IMR-90 (cell line): ENCODE measurements around the gene ATP1B1. TPM values are rescaled to one million over a fixed set of nuclear protein-coding genes. Genes with fewer than 3 reads are reported as not detected.
A peak's percentile ranks its signal among the peaks of the same experiment; 100 is the strongest.

Experiments
- ATAC-seq: fragments of 200-7000 bp; cut with Tn5 transposase; 2 replicates; pipeline ENCODE4 v1.9.1; 2020; ENCODE audit warnings: low read depth, mild to moderate bottlenecking, moderate library complexity
- BruUV-seq: library from RNA; stranded (reverse); fragments of 400-500 nt; replicated peaks from 2 replicates; lab custom pipeline; 2021; lab: Mats Ljungman, UMichigan
- CTCF ChIA-PET: fragments of 300-600 bp; formaldehyde crosslinking; extraction: SDS; loops from one replicate; lab custom pipeline; 2021; ENCODE audit warnings: antibody characterized with exemption; lab: Yijun Ruan, JAX
- POLR2A ChIA-PET: fragments of 300-600 bp; sonication (Branson Sonifier 250); formaldehyde crosslinking; loops from one replicate; lab custom pipeline; 2022; ENCODE audit warnings: antibody characterized with exemption; ENCODE audit not compliant: unreplicated experiment; lab: Charles Lee
- DNase-seq: peaks from one replicate; pipeline ENCODE4 v3.0.0; 2013
- H2AFZ ChIP-seq: replicated peaks from 2 replicates; pipeline ENCODE3; 2013; ENCODE audit warnings: low read length, mild to moderate bottlenecking; ENCODE audit not compliant: poor library complexity
- H2AK5ac ChIP-seq: 2 replicates; pipeline ENCODE4 v1.6.1; 2013; ENCODE audit warnings: low read depth, low read length, inconsistent platforms
- H2AK9ac ChIP-seq: replicated peaks from 2 replicates; pipeline ENCODE3; 2013; ENCODE audit warnings: mild to moderate bottlenecking, low read depth, low read length, moderate library complexity; ENCODE audit not compliant: poor library complexity
- H2BK120ac ChIP-seq: 2 replicates; pipeline ENCODE4 v1.6.1; 2013; ENCODE audit warnings: low read depth, low read length, inconsistent platforms
- H2BK15ac ChIP-seq: 3 replicates; pipeline ENCODE4 v1.6.1; 2013; ENCODE audit warnings: low read depth, low read length, inconsistent platforms
- H2BK20ac ChIP-seq: 2 replicates; pipeline ENCODE4 v1.6.1; 2013; ENCODE audit warnings: low read depth, mild to moderate bottlenecking, inconsistent platforms, low read length, moderate library complexity
- H2BK5ac ChIP-seq: 2 replicates; pipeline ENCODE4 v1.6.1; 2013; ENCODE audit warnings: mild to moderate bottlenecking, low read depth, low read length, inconsistent platforms; ENCODE audit not compliant: poor library complexity, severe bottlenecking
- H3K14ac ChIP-seq: replicated peaks from 2 replicates; pipeline ENCODE4 v1.6.1; 2013; ENCODE audit warnings: low read depth, low read length, inconsistent platforms
- H3K18ac ChIP-seq: 2 replicates; pipeline ENCODE4 v1.6.1; 2013; ENCODE audit warnings: low read depth, low read length, control low read depth
- H3K23ac ChIP-seq: 2 replicates; pipeline ENCODE4 v1.6.1; 2013; ENCODE audit warnings: low read depth, low read length, inconsistent platforms
- H3K27ac ChIP-seq: 2 replicates; pipeline ENCODE4 v1.5.1; 2013; ENCODE audit warnings: mild to moderate bottlenecking, control low read depth, low read length; ENCODE audit not compliant: insufficient read depth
- H3K27me3 ChIP-seq: 2 replicates; pipeline ENCODE4 v1.6.1; 2013; ENCODE audit warnings: low read length; ENCODE audit not compliant: control insufficient read depth, insufficient read depth
- H3K36me3 ChIP-seq: 2 replicates; pipeline ENCODE4 v1.6.1; 2013; ENCODE audit warnings: low read length, mixed read lengths; ENCODE audit not compliant: control insufficient read depth, insufficient read depth
- H3K4ac ChIP-seq: 2 replicates; pipeline ENCODE4 v1.6.1; 2013; ENCODE audit warnings: low read depth, low read length, inconsistent platforms
- H3K4me1 ChIP-seq: 2 replicates; pipeline ENCODE4 v1.6.1; 2013; ENCODE audit warnings: low read length, mixed read lengths; ENCODE audit not compliant: control insufficient read depth, insufficient read depth
- H3K4me2 ChIP-seq: 2 replicates; pipeline ENCODE4 v1.6.1; 2013; ENCODE audit warnings: low read depth, mild to moderate bottlenecking, control low read depth, low read length, moderate library complexity
- H3K4me3 ChIP-seq: 2 replicates; pipeline ENCODE4 v1.5.1; 2013; ENCODE audit warnings: low read depth, mild to moderate bottlenecking, control low read depth, low read length, moderate library complexity; ENCODE audit not compliant: insufficient read depth
- H3K56ac ChIP-seq: 2 replicates; pipeline ENCODE4 v1.6.1; 2013; ENCODE audit warnings: low read length, inconsistent platforms; ENCODE audit not compliant: insufficient read depth; ENCODE audit errors: extremely low read depth
- H3K79me1 ChIP-seq, 2 experiments: 2 replicates each; pipeline ENCODE4 v1.6.1; 2013; ENCODE audit warnings: low read length in 2 of 2, inconsistent platforms in 1 of 2, low read depth in 1 of 2
- H3K9ac ChIP-seq: 2 replicates; pipeline ENCODE4 v1.6.1; 2013; ENCODE audit warnings: low read depth, low read length, control low read depth
- H3K9me1 ChIP-seq: 2 replicates; pipeline ENCODE4 v1.6.1; 2013; ENCODE audit warnings: low read length, inconsistent platforms; ENCODE audit not compliant: insufficient read depth
- H3K9me3 ChIP-seq: 2 replicates; pipeline ENCODE4 v1.6.1; 2013; ENCODE audit warnings: low read length; ENCODE audit not compliant: control insufficient read depth, insufficient read depth
- H4K20me1 ChIP-seq: 2 replicates; pipeline ENCODE4 v1.6.1; 2013; ENCODE audit warnings: low read length, inconsistent platforms; ENCODE audit not compliant: insufficient read depth
- H4K5ac ChIP-seq: 2 replicates; pipeline ENCODE4 v1.6.1; 2013; ENCODE audit warnings: mild to moderate bottlenecking, low read depth, low read length, control low read depth
- H4K8ac ChIP-seq, 2 experiments: 2 replicates each; pipeline ENCODE4 v1.6.1; 2013; ENCODE audit warnings: low read depth in 2 of 2, low read length in 2 of 2, control low read depth in 1 of 2, inconsistent platforms in 1 of 2
- H4K91ac ChIP-seq: 2 replicates; pipeline ENCODE4 v1.6.1; 2013; ENCODE audit warnings: low read depth, low read length, inconsistent platforms; ENCODE audit not compliant: insufficient read depth
- CEBPB ChIP-seq: IDR thresholded peaks from 2 replicates; pipeline ENCODE4 v1.6.1; 2012; ENCODE audit warnings: low read depth, low read length, improper control_type of control experiment
- POLR2A ChIP-seq: IDR thresholded peaks from 2 replicates; pipeline ENCODE4 v1.6.1; 2012; ENCODE audit warnings: mild to moderate bottlenecking, low read depth, low read length
- WGBS, 2 experiments: methylation state at CpG; one replicate each; pipeline versions ENCODE4 v1.1.5 to v1.1.7; 2013; ENCODE audit warnings: missing lambda C conversion rate in 2 of 2; ENCODE audit not compliant: insufficient read length in 1 of 2; ENCODE audit errors: extremely low coverage in 2 of 2; 5-methylcytosine and 5-hydroxymethylcytosine counted together
- dilution Hi-C: fragments of 300-500 bp; cut with HindIII; formaldehyde crosslinking; loops from one replicate; pipeline ENCODE4 v1.14.3; 2018; ENCODE audit warnings: low sequenced_read_pairs; ENCODE audit not compliant: unreplicated experiment
- in situ Hi-C: fragments of 300-500 bp; cut with MboI; formaldehyde crosslinking; loops from 3 replicates; pipeline ENCODE4 v1.14.3; 2019; ENCODE audit warnings: low sequenced_read_pairs, inconsistent platforms, mixed read lengths
- intact Hi-C: fragments of 100-400 bp; cut with micrococcal nuclease; formaldehyde crosslinking; loops from 2 replicates; pipeline ENCODE4 v1.10.0; 2022
- polyA plus RNA-seq, 3 experiments: library from polyadenylated mRNA; depleted of rRNA; stranded (reverse); fragments of >200 nt; gene quantifications; 2 replicates each; pipeline ENCODE4 v1.2.3, GENCODE V29; 2012; ENCODE audit warnings: low replicate concordance in 1 of 3
- total RNA-seq: library from RNA; depleted of rRNA; stranded (reverse); fragments of >200 nt; gene quantifications from 2 replicates; pipeline ENCODE4 v1.2.3, GENCODE V29; 2012

ATP1B1 gene
- total and polyA plus RNA-seq, 2 of the 4 experiments (the other 2 are of a cell fraction) = 14.5 to 22.1 TPM

GRCh38 chr1:169081503-169082123 is 24.9 kb upstream of the ATP1B1 start:
- Histone ChIP-seq H3K18ac (no peak overlapping the region), H3K36me3 (no peaks in the 10 kb centered on the region), H3K9me1 (no peaks in the 10 kb centered on the region), H4K91ac (no peak overlapping the region), H2AK5ac (no peak overlapping the region), H2BK5ac (no peak overlapping the region), H4K20me1 (no peaks in the 10 kb centered on the region), H3K27ac (no peak overlapping the region), H3K14ac (no peak overlapping the region), H4K5ac (no peak overlapping the region), H3K9ac (no peak overlapping the region), H2AFZ (no peak overlapping the region), H3K9me3 (no peaks in the 10 kb centered on the region), H2BK20ac (no peak overlapping the region), H4K8ac (no peak overlapping the region), H3K27me3 (no peaks in the 10 kb centered on the region), H3K4me1 (no peaks in the 10 kb centered on the region), H3K23ac (no peak overlapping the region), H3K4ac (no peak overlapping the region), H3K79me1 (no peaks in the 10 kb centered on the region), H2BK15ac (no peak overlapping the region), H2BK120ac (no peak overlapping the region), H3K4me2 (no peak overlapping the region), H2AK9ac (no peak overlapping the region), H3K4me3 (no peak overlapping the region), H3K56ac (no peak overlapping the region)
- TF ChIP-seq POLR2A (no peak), CEBPB (peak; percentile 72)
- BruUV-seq = no TSS peak
- intact Hi-C loops = no loop called here
- dilution Hi-C loops = no loop called here
- ATAC-seq = no peak
- ChIA-PET POLR2A (no interaction called here), CTCF (interaction anchor here (0.6 kb wide), 1 partner anchor 303 kb away, joined by 3 read pairs; no protein-coding TSS in a partner anchor)
- 100% methylated on average over 3 of the region's 5 CpGs; no CpG with 5 or more reads in 1 of the 2 experiments for WGBS, 2 experiments
- in situ Hi-C loops = no loop called here
- no peak for DNase-seq
